ENCODE data around the gene CLDND1. TPM values are rescaled to one million over a fixed set of nuclear protein-coding genes. Genes with fewer than 3 reads are reported as not detected.

CLDND1 gene
- total RNA-seq, 6 experiments from 2014 or later: 41.4 to 52.3 (median 48.5) TPM

GRCh38 chr3:98504539-98504938 is 18.2 kb downstream of the CLDND1 start:
- no peaks in the 10 kb centered on the region for H3K4me1 Mint-ChIP-seq (ENCODE audit: low read depth)
- no peaks in the 10 kb centered on the region for H3K36me3 Mint-ChIP-seq (ENCODE audit: low read depth)
- H3K27ac Mint-ChIP-seq: no peak overlapping the region
- no peaks in the 10 kb centered on the region for H3K9me3 Mint-ChIP-seq
- no peak overlapping the region for H3K4me3 Mint-ChIP-seq
- no peak for DNase-seq
- H3K27me3 Mint-ChIP-seq (ENCODE audit: insufficient read depth): peaks cover 4% of the 10 kb centered on the region
- TF ChIP-seq, protein P1, sequence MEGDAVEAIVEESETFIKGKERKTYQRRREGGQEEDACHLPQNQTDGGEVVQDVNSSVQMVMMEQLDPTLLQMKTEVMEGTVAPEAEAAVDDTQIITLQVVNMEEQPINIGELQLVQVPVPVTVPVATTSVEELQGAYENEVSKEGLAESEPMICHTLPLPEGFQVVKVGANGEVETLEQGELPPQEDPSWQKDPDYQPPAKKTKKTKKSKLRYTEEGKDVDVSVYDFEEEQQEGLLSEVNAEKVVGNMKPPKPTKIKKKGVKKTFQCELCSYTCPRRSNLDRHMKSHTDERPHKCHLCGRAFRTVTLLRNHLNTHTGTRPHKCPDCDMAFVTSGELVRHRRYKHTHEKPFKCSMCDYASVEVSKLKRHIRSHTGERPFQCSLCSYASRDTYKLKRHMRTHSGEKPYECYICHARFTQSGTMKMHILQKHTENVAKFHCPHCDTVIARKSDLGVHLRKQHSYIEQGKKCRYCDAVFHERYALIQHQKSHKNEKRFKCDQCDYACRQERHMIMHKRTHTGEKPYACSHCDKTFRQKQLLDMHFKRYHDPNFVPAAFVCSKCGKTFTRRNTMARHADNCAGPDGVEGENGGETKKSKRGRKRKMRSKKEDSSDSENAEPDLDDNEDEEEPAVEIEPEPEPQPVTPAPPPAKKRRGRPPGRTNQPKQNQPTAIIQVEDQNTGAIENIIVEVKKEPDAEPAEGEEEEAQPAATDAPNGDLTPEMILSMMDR (IDR thresholded peaks at IDR 0.05): no peak

GRCh38 chr3:98501863-98502576 is 20.7 kb downstream of the CLDND1 start:
- DNase-seq: no peak
- Mint-ChIP-seq H3K4me1 (ENCODE audit: low read depth) (no peaks in the 10 kb centered on the region), H3K36me3 (ENCODE audit: low read depth) (no peaks in the 10 kb centered on the region), H3K27me3 (ENCODE audit: insufficient read depth) (peaks cover 6% of the 10 kb centered on the region), H3K4me3 (no peak overlapping the region), H3K9me3 (no peaks in the 10 kb centered on the region), H3K27ac (no peak overlapping the region)
- TF ChIP-seq, protein P1 (IDR thresholded peaks at IDR 0.05): no peak

GRCh38 chr3:98501270-98501669 is 21.4 kb downstream of the CLDND1 start:
- H3K36me3 Mint-ChIP-seq (ENCODE audit: low read depth): no peaks in the 10 kb centered on the region
- no peak overlapping the region for H3K27ac Mint-ChIP-seq
- DNase-seq: no peak
- peaks cover 6% of the 10 kb centered on the region for H3K27me3 Mint-ChIP-seq (ENCODE audit: insufficient read depth)
- no peak overlapping the region for H3K4me3 Mint-ChIP-seq
- TF ChIP-seq, protein P1 (IDR thresholded peaks at IDR 0.05): no peak
- H3K9me3 Mint-ChIP-seq: no peaks in the 10 kb centered on the region
- H3K4me1 Mint-ChIP-seq (ENCODE audit: low read depth): no peaks in the 10 kb centered on the region

- TF ChIP-seq, protein P1 (IDR thresholded peaks at IDR 0.05): no peak
- Mint-ChIP-seq H3K9me3 (no peaks in the 10 kb centered on the region), H3K4me1 (ENCODE audit: low read depth) (no peaks in the 10 kb centered on the region), H3K36me3 (ENCODE audit: low read depth) (no peaks in the 10 kb centered on the region), H3K4me3 (no peak overlapping the region), H3K27ac (no peak overlapping the region), H3K27me3 (ENCODE audit: insufficient read depth) (peaks cover 6% of the 10 kb centered on the region)
- no peak for DNase-seq
These were observed 22.7 kb downstream of the CLDND1 start for GRCh38 chr3:98500019-98500418.

DNA sequence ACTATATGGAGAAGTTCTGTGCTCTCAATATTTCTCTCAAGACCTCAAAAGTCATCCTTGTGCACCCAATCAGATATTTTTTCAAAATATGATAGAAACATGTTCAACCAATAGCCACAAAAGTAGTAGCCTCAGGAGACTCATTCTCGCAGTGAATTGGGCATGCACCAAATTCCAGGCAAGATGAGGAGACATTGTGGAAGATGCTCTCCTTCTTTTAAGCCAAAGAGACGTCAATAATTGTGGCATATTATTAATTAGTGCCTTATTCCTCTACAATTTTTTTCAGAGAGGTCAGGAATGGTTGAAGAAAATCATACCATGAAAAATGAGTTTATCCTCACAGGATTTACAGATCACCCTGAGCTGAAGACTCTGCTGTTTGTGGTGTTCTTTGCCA is 25.3 kb downstream of the CLDND1 start, which contains the start of gene OR5K2:
TSS of gene OR5K2 (plus strand) at position 301 of the 400 bp plus-strand sequence. CDS start at position 301, 0 bp downstream.
- peaks cover 2% of the 10 kb centered on the region; the same call in 1 of the 2 replicates for H3K27me3 Mint-ChIP-seq (ENCODE audit: insufficient read depth)
- H3K36me3 Mint-ChIP-seq (ENCODE audit: low read depth): no peaks in the 10 kb centered on the region
- no peak within 1 kb of the TSS for H3K4me3 Mint-ChIP-seq
- DNase-seq: no peak
- no peaks in the 10 kb centered on the region for H3K9me3 Mint-ChIP-seq
- TF ChIP-seq, protein P1 (IDR thresholded peaks at IDR 0.05): no peak
- H3K27ac Mint-ChIP-seq: no peak within 1 kb of the TSS
- H3K4me1 Mint-ChIP-seq (ENCODE audit: low read depth): no peaks in the 10 kb centered on the region

Measured in HFFc6 (cell line).